Measurements from ENCODE around the gene FUT1. TPM values are rescaled to one million over a fixed set of nuclear protein-coding genes. Genes with fewer than 3 reads are reported as not detected.

FUT1 gene
- total RNA-seq, 1 donor from 2014 or later = 1.8 TPM

DNA sequence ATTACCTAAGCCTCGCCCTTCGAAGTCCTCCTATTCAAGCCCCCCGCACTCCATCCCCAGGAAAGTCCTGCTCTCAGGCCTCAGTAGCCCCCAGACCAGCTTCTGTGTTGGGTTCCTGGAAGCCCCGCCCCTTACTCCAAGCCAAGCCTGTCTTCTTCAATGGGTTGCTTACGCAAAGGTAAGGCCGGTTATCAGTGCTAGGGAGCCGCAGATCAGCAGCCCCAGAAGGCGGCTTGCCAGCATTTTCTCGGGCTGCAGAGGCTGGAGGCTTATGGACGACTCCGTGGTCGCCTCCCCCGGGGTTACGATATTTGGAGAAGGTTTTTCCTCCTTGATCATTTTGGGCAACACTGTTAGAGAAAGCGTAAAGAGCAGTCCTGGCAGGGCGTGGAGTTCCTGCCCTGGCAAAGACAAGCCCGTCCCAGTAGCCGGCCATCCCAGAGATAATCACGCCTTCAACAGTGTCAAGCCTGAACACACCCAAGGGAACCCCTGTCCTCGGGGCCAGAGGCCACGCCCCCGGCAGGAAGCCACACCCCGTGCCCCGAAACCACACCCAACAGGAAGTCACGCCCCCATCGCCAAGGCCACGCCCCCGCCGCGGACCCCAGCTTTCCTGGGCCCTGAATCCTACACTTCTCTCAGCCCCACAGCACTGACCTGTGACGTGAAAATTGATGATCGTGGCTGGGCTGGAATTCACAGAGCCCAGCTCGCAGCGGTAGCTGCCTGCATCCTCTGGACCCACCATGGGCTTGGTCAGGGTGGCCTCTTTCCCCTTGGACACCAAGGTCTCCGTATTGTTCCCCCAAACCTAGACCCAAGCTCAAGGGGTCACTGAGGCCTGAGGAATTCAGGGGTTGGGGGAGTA is 11.1 kb downstream of the FUT1 start:
- no peaks in the 10 kb centered on the region for H3K36me3 ChIP-seq
- TF ChIP-seq CTCF (IDR thresholded peaks at IDR 0.05; ENCODE audit: borderline replicate concordance) = no peak
- intact Hi-C loops (cut with micrococcal nuclease) = loop anchor here (10.0 kb wide), 1 partner anchor 97 kb away; the partner anchor contains the start of gene CA11
- peak overlapping the region; percentile 92 for H3K27ac ChIP-seq (replicated peaks)
- peak overlapping the region; percentile 71 for H3K4me3 ChIP-seq
- H3K27me3 ChIP-seq (ENCODE audit: low read depth) = peaks cover 9% of the 10 kb centered on the region
- H3K9me3 ChIP-seq (replicated peaks) = no peaks in the 10 kb centered on the region
- peak; percentile 59 for DNase-seq
- H3K4me1 ChIP-seq = peaks cover 46% of the 10 kb centered on the region

DNA sequence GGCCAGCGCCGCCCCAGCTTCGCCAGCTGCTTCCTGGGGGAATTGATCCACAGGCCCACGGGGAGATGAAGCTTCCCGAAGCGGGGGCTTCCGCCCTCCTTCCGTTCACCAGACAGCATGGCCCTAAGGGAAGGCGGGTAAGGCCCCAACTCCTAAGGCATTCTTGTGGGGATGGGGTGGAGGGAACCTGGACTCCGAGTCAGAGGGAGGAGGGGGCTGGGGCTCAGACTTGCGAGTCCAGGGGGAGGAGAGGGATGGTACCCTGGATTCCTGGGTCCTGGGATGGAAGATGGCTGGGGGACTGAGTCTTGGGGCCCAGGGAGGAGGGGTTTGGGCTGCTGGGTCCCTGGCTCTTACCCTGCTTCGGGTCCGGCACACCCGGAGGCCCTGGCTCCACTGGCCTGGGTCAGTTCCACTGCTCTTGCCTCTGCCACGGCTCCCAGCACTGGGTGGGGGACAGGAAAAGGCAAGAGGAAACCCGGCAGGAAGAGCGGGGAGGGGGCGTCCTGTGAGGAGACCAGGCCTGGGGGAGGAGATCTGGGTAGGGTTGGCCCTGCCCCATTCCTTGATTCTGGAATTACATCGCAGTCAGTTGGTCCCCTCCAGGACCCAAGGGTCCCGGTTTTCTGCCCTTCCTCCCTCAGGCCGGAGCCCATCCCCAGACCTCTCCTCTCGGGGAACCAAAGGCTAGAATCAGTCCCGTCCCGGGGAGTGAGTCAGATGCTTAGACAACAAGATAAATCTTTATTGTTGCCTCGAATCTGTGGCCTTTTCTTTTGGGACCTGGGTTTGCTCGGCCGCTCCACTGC is 12.1 kb downstream of the FUT1 start, which contains the start of gene RASIP1:
Gene RASIP1 (minus strand): TSS at position 447 of the 809 bp plus-strand sequence. CDS start 328 bp downstream, at position 119.
- H3K36me3 ChIP-seq = peaks cover 2% of the 10 kb centered on the region
- intact Hi-C loops (cut with micrococcal nuclease) = loop anchor here (10.0 kb wide), 1 partner anchor 96 kb away; the partner anchor contains the start of gene CA11
- peaks cover 44% of the 10 kb centered on the region for H3K4me1 ChIP-seq
- peak within 1 kb of the TSS; percentile 71 for H3K4me3 ChIP-seq
- H3K9me3 ChIP-seq (replicated peaks) = no peaks in the 10 kb centered on the region
- peak within 1 kb of the TSS; percentile 92 for H3K27ac ChIP-seq (replicated peaks)
- no peak for TF ChIP-seq CTCF (IDR thresholded peaks at IDR 0.05; ENCODE audit: borderline replicate concordance)
- H3K27me3 ChIP-seq (ENCODE audit: low read depth) = no peaks in the 10 kb centered on the region
- peak; percentile 68 for DNase-seq

GRCh38 chr19:48739404-48740163 is 12.9 kb downstream of the FUT1 start:
- Histone ChIP-seq H3K4me3 (peak overlapping the region; percentile 71), H3K36me3 (peaks cover 10% of the 10 kb centered on the region), H3K27ac (replicated peaks) (peak overlapping the region; percentile 92), H3K9me3 (replicated peaks) (no peaks in the 10 kb centered on the region), H3K27me3 (ENCODE audit: low read depth) (no peaks in the 10 kb centered on the region), H3K4me1 (peaks cover 49% of the 10 kb centered on the region)
- DNase-seq = no peak
- intact Hi-C loops (cut with micrococcal nuclease) = loop anchor here (10.0 kb wide), 1 partner anchor 95 kb away; the partner anchor contains the start of gene CA11
- no peak for TF ChIP-seq CTCF (IDR thresholded peaks at IDR 0.05; ENCODE audit: borderline replicate concordance)

DNA sequence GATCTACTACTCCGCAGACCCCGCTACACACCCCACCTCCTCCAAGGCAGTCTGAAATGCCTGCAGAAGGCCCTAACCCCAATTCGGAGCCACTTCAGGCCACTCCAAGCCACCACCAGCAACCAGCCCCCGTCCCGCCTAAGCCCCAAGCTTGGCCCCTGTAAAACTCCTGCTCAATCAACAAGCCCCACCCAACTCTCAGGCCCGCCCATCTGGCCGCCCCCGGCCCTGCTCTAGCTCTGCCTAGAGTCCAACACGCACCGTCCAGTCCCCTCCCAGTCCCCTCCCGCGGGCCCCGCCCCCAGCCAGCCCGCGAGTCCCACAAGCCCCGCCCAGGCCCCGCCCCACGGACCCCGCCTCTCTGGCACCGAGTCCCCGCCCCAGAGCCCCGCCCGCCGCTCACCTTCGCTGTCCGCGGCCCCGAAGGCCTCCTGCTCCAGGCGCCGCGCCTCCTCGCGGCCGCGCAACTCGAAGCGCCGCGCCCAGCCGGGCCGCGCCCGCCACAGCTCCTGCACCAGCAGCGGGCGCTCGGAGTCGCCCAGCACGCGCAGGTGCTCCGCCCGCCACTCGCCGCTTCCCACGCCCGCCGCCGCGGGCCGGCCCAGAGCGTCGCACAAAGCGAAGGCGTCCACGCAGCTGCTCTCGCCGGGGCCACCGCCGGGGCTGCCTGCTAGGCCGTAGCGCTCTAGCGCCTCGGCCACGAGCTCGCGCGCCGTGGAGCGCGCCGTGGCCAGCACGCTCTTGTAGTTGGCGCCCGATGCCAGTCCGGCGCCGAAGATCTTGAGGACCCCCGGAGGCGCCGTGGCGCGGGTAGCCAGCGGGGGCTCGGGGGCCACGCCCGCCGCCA is 13.7 kb downstream of the FUT1 start:
- Histone ChIP-seq H3K9me3 (replicated peaks) (no peaks in the 10 kb centered on the region), H3K36me3 (peaks cover 11% of the 10 kb centered on the region), H3K4me3 (peak overlapping the region; percentile 71), H3K27me3 (ENCODE audit: low read depth) (no peaks in the 10 kb centered on the region), H3K27ac (replicated peaks) (peak overlapping the region; percentile 92), H3K4me1 (peaks cover 49% of the 10 kb centered on the region)
- DNase-seq = peak; percentile 94
- intact Hi-C loops (cut with micrococcal nuclease) = no loop called here
- peak; percentile 64 for TF ChIP-seq CTCF (IDR thresholded peaks at IDR 0.05; ENCODE audit: borderline replicate concordance)

Data from left ventricle myocardium inferior (tissue), 1 donor.